Smooth muscle cell (in vitro differentiated cells): ENCODE data around the gene FHIP1B. TPM values are rescaled to one million over a fixed set of nuclear protein-coding genes. Genes with fewer than 3 reads are reported as not detected.

Source experiments
- DNase-seq: peaks from one replicate; lab custom pipeline; 2025; ENCODE audit not compliant: unreplicated experiment; lab: John Stamatoyannopoulos, UW
- H2AFZ ChIP-seq: fragments of 200-600 bp; sonication (generic); 2 replicates; pipeline ENCODE4 v1.6.0; 2016; ENCODE audit warnings: antibody characterized with exemption, low read depth, mild to moderate bottlenecking
- H3F3A ChIP-seq: fragments of 200-600 bp; sonication (generic); 2 replicates; pipeline ENCODE4 v1.6.0; 2017; ENCODE audit warnings: antibody characterized with exemption, low read depth
- H3K27ac ChIP-seq: fragments of 200-600 bp; sonication (generic); 2 replicates; pipeline ENCODE4 v1.5.1; 2016; ENCODE audit warnings: low read depth, mild to moderate bottlenecking
- H3K27me3 ChIP-seq: fragments of 200-600 bp; sonication (generic); 2 replicates; pipeline ENCODE4 v1.6.1; 2016; ENCODE audit warnings: low read depth, mild to moderate bottlenecking
- H3K36me3 ChIP-seq: fragments of 200-600 bp; sonication (generic); 2 replicates; pipeline ENCODE4 v1.5.1; 2016; ENCODE audit warnings: low read depth
- H3K4me1 ChIP-seq: fragments of 200-600 bp; sonication (generic); 2 replicates; pipeline ENCODE4 v1.5.1; 2016; ENCODE audit warnings: low read depth
- H3K4me2 ChIP-seq: fragments of 200-600 bp; sonication (generic); 2 replicates; pipeline ENCODE4 v1.6.0; 2016; ENCODE audit warnings: mild to moderate bottlenecking
- H3K4me3 ChIP-seq: fragments of 200-600 bp; sonication (generic); 2 replicates; pipeline ENCODE4 v1.5.1; 2016; ENCODE audit warnings: mild to moderate bottlenecking
- H3K79me2 ChIP-seq: fragments of 200-600 bp; sonication (generic); 2 replicates; pipeline ENCODE4 v1.6.0; 2016; ENCODE audit warnings: low read depth, mild to moderate bottlenecking
- H3K9ac ChIP-seq: fragments of 200-600 bp; sonication (generic); 2 replicates; pipeline ENCODE4 v1.6.0; 2016; ENCODE audit warnings: low read depth
- H3K9me3 ChIP-seq: fragments of 200-600 bp; sonication (generic); replicated peaks from 2 replicates; pipeline ENCODE4 v1.5.1; 2016; ENCODE audit warnings: low read depth
- H4K20me1 ChIP-seq: fragments of 200-600 bp; sonication (generic); 2 replicates; pipeline ENCODE4 v1.6.0; 2016; ENCODE audit warnings: low read depth
- WGBS: methylation state at CpG from one replicate; pipeline ENCODE4 v1.1.7; 2016; ENCODE audit warnings: low lambda C conversion rate; 5-methylcytosine and 5-hydroxymethylcytosine counted together
- polyA plus RNA-seq: library from polyadenylated mRNA; unstranded; fragments of >200 nt; fragmentation: Nextera tagmentation; extraction: Ambion mirVana; gene quantifications from 2 replicates; pipeline ENCODE4 v1.2.1, GENCODE V29; 2016
- total RNA-seq: library from RNA; depleted of rRNA; stranded (reverse); fragments of >200 nt; gene quantifications from 2 replicates; pipeline ENCODE4 v1.2.3, GENCODE V29; 2014
- TF ChIP-seq, protein P1 (sequence below): fragments of 200-600 bp; sonication (generic); IDR thresholded peaks from 2 replicates; pipeline ENCODE4 v1.5.1; 2017; ENCODE audit warnings: borderline replicate concordance, mild to moderate bottlenecking, antibody characterized with exemption; ENCODE audit not compliant: insufficient read depth, poor library complexity, severe bottlenecking

Gene FHIP1B
- total and polyA plus RNA-seq, 2 experiments from 2014 or later: 16.2 TPM

GRCh38 chr11:6203327-6203726, 31.1 kb downstream of the FHIP1B start:
- Histone ChIP-seq H3K27ac (no peak overlapping the region), H3K9ac (no peak overlapping the region), H3K79me2 (no peaks in the 10 kb centered on the region), H3K4me2 (no peak overlapping the region), H3K4me1 (no peaks in the 10 kb centered on the region), H2AFZ (no peak overlapping the region), H3K9me3 (no peaks in the 10 kb centered on the region), H3K36me3 (no peaks in the 10 kb centered on the region), H3F3A (no peaks in the 10 kb centered on the region), H3K4me3 (no peak overlapping the region), H4K20me1 (no peaks in the 10 kb centered on the region), H3K27me3 (no peaks in the 10 kb centered on the region)
- TF ChIP-seq, protein P1, sequence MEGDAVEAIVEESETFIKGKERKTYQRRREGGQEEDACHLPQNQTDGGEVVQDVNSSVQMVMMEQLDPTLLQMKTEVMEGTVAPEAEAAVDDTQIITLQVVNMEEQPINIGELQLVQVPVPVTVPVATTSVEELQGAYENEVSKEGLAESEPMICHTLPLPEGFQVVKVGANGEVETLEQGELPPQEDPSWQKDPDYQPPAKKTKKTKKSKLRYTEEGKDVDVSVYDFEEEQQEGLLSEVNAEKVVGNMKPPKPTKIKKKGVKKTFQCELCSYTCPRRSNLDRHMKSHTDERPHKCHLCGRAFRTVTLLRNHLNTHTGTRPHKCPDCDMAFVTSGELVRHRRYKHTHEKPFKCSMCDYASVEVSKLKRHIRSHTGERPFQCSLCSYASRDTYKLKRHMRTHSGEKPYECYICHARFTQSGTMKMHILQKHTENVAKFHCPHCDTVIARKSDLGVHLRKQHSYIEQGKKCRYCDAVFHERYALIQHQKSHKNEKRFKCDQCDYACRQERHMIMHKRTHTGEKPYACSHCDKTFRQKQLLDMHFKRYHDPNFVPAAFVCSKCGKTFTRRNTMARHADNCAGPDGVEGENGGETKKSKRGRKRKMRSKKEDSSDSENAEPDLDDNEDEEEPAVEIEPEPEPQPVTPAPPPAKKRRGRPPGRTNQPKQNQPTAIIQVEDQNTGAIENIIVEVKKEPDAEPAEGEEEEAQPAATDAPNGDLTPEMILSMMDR: no peak
- WGBS: 86% methylated on average over 3 of the region's 3 CpGs
- DNase-seq: no peak

GRCh38 chr11:6202041-6202440, 32.4 kb downstream of the FHIP1B start:
- Histone ChIP-seq H3K4me1 (no peaks in the 10 kb centered on the region), H3K36me3 (no peaks in the 10 kb centered on the region), H3K79me2 (no peaks in the 10 kb centered on the region), H3K9ac (no peak overlapping the region), H4K20me1 (no peaks in the 10 kb centered on the region), H3K4me2 (no peak overlapping the region), H3K27me3 (no peaks in the 10 kb centered on the region), H3K27ac (peak overlapping the region; percentile 35), H3F3A (no peaks in the 10 kb centered on the region), H3K4me3 (no peak overlapping the region), H2AFZ (no peak overlapping the region), H3K9me3 (no peaks in the 10 kb centered on the region)
- WGBS: 82% methylated on average over 1 of the region's 1 CpG
- DNase-seq: no peak
- TF ChIP-seq, protein P1: no peak

DNA sequence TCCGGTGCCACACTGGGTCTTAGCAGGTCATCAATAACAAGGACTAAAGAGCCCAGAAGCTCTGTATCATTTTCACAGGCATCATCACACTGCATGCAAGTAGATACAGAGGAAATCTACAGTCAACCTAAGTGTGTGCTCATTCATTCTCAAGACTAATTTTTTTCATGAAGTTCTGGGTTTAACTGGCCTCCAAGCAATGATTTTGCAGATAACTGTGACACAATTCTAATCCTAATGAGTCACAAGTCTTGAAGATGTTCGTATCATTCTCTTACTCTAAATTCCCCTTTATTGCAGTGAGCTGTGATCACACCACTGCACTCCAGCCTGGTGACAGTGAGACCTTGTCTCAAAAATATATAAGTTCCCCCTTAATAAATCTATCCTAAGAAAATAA, 33.0 kb downstream of the FHIP1B start:
- Histone ChIP-seq H3K4me3 (no peak overlapping the region), H3K9ac (no peak overlapping the region), H3K4me1 (no peaks in the 10 kb centered on the region), H3K4me2 (no peak overlapping the region), H4K20me1 (no peaks in the 10 kb centered on the region), H3K27ac (peak overlapping the region; percentile 35), H3K36me3 (no peaks in the 10 kb centered on the region), H3K79me2 (no peaks in the 10 kb centered on the region), H3K27me3 (no peaks in the 10 kb centered on the region), H3F3A (no peaks in the 10 kb centered on the region), H3K9me3 (no peaks in the 10 kb centered on the region), H2AFZ (no peak overlapping the region)
- 53% methylated on average over 2 of the region's 2 CpGs for WGBS
- TF ChIP-seq, protein P1: no peak
- DNase-seq: no peak

DNA sequence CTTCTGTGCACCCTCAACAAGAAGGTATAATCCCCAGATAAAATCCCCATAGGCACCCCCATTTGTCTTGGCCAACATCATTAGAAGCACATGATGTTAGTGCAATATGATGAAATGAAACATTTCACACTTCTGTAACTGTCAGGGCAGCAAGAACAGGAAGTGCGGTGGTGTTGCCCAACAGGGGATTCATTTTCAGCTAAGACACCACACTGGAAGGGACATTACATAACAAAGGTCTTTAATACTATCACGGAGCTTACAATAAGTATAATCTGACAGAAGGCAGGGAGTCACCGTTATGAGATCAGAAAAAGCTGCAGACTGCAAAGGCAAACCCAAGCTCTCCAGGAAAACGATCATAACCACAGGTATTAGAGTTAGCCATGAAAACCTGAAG, 33.5 kb downstream of the FHIP1B start:
- Histone ChIP-seq H4K20me1 (no peaks in the 10 kb centered on the region), H3K9me3 (no peaks in the 10 kb centered on the region), H3F3A (no peaks in the 10 kb centered on the region), H3K4me3 (no peak overlapping the region), H3K9ac (no peak overlapping the region), H3K27me3 (no peaks in the 10 kb centered on the region), H2AFZ (no peak overlapping the region), H3K79me2 (no peaks in the 10 kb centered on the region), H3K27ac (no peak overlapping the region), H3K36me3 (no peaks in the 10 kb centered on the region), H3K4me1 (no peaks in the 10 kb centered on the region), H3K4me2 (no peak overlapping the region)
- no peak for DNase-seq
- WGBS: 72% methylated on average over 4 of the region's 4 CpGs
- TF ChIP-seq, protein P1: no peak
